NCI-H446 treated with DMSO at 0.1 percent for 48 hours (cell line): ENCODE results near the gene MRPS34.

Experiments used
- DNase-seq: peaks from one replicate; lab custom pipeline; 2025; lab: John Stamatoyannopoulos, UW

MRPS34 gene

DNA sequence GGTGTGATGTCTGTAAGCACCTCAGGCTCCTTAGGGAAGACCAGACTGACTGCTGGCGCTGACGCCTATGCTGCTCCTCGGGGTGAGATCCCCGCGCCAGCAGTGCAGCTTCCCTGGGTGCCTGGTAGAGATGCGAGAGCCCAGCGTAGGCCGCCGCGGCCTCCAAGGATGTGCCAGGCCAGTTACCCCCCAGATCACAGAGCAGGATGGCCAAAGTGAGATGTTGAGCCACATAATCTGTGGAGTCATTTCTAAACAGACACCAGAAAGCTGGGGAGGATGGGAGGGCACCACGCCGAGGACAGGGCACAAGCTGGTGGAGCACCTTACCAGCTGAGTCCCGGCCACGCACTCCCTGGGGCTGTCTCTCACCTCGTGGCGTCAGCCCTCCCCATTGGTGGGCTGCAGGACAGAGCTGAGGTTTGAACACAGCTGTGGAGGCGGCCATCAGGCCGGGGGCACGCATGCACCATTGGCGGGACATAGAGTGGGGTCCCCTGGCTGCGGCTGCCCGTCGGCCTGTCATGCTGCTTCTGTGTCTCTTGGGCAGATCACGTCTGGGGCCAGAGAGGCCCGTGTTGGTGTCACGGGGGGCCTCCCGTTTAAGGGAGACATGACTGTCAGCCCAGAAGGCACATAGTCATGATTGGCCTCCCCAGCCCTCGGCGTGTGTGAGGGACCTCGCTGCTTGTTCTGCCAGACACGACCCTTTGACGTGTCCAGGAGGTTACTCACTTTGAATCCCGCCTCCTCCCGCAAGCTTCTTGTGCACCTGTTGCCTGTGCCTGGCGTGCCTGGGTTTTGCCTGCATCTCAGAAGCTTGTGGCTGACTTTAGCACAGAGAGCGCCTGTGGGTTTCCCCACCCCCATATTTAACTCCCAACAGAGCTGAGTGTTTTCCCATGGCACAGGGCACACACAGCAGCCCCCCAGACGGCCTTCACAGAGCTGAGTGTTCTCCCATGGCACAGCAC, 45.0 kb downstream of the MRPS34 start:
- no peak for DNase-seq

DNA sequence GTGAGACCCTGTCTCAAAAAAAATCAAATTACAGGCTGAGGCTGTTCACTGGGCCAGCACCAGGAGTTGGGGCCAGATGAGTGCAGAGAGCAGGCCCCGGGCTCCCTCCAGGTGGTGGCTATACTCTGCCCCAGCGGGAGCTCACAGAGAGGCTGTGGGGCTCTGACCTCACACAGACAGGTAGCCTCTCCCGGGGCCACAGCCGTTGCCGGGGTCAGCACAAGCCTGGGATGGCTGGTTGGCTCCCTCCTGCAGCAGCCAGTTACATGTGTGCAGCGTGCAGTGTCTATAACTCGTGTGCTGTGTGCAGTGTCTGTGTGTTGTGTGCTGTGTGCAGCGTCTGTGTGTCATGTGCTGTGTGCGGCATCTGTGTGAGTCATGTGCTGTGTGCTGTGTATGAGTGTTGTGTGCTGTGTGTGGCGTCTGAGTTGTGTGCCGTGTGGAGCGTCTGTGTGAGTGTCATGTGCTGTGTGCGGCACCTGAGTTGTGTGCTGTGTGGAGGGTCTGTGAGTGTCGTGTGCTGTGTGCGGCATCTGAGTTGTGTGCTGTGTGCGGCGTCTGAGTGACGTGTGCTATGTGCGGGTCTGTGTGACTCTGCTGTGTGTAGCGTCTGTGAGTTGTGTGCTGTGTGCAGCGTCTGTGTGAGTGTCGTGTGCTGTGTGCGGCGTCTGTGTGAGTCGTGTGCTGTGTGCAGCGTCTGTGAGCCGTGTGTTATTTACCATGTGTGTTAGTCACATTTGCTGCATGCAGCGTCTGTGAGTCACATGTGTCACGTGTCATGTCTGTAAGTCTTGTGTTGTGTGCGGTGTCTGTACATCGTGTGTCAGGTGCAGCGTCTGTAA, 46.1 kb downstream of the MRPS34 start:
- no peak for DNase-seq

DNA sequence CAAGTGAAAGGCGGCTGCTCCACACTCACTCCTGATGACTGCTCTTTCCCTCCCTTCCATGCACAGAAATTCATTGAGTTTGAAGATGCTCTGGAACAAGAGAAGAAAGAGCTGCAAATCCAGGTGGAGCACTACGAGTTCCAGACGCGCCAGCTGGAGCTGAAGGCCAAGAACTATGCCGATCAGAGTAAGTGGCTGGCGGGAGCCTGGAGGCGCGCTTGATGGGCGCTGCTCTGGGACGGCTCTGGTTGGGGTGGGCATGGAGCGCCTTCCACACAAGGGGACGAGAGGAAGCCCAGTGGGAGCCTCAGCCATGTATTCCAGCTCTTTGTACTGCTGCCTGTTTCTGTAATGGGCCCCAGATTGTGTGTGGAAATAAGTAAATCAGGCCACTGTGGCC, 48.4 kb downstream of the MRPS34 start:
- no peak for DNase-seq

- no peak for DNase-seq
These were observed 49.3 kb downstream of the MRPS34 start for GRCh38 chr16:1723450-1724147.
